DOHH2 (cell line): Measurements from ENCODE around the gene NFIB.

Source experiments
- H3F3A ChIP-seq: fragments of 200-600 bp; sonication (generic), shearing (Covaris generic); 2 replicates; pipeline ENCODE4 v1.6.0; 2016; ENCODE audit warnings: antibody characterized with exemption, mild to moderate bottlenecking; ENCODE audit not compliant: control insufficient read depth, insufficient read depth
- H3K27ac ChIP-seq: fragments of 200-600 bp; sonication (generic); 2 replicates; pipeline ENCODE4 v1.5.1; 2014; ENCODE audit warnings: low read depth, mild to moderate bottlenecking, low read length, moderate library complexity
- H3K27me3 ChIP-seq: fragments of 200-600 bp; sonication (generic); 2 replicates; pipeline ENCODE4 v1.6.1; 2014; ENCODE audit warnings: mild to moderate bottlenecking, low read length, mixed read lengths; ENCODE audit not compliant: control insufficient read depth
- H3K36me3 ChIP-seq: fragments of 200-600 bp; sonication (generic); 2 replicates; pipeline ENCODE4 v1.6.1; 2014; ENCODE audit warnings: mild to moderate bottlenecking, low read length, moderate library complexity, mixed read lengths; ENCODE audit not compliant: control insufficient read depth
- H3K4me1 ChIP-seq: fragments of 200-600 bp; sonication (generic); 2 replicates; pipeline ENCODE4 v1.6.1; 2014; ENCODE audit warnings: mild to moderate bottlenecking, low read length, mixed read lengths; ENCODE audit not compliant: control insufficient read depth
- H3K4me2 ChIP-seq: fragments of 200-600 bp; sonication (generic); 2 replicates; pipeline ENCODE4 v1.6.0; 2014; ENCODE audit warnings: mild to moderate bottlenecking, low read length, moderate library complexity
- H3K4me3 ChIP-seq: fragments of 200-600 bp; sonication (generic); 2 replicates; pipeline ENCODE4 v1.5.1; 2014; ENCODE audit warnings: mild to moderate bottlenecking, low read length, mixed read lengths
- H3K79me2 ChIP-seq: fragments of 200-600 bp; sonication (generic); 2 replicates; pipeline ENCODE4 v1.6.1; 2014; ENCODE audit warnings: mild to moderate bottlenecking, low read length, mixed read lengths; ENCODE audit not compliant: control insufficient read depth
- H3K9me2 ChIP-seq: fragments of 200-600 bp; sonication (generic); replicated peaks from 2 replicates; pipeline ENCODE4 v1.6.1; 2014; ENCODE audit warnings: mild to moderate bottlenecking, low read length, mixed read lengths; ENCODE audit not compliant: control insufficient read depth
- H3K9me3 ChIP-seq: fragments of 200-600 bp; sonication (generic); 2 replicates; pipeline ENCODE4 v1.6.1; 2014; ENCODE audit warnings: antibody characterized with exemption, low read length, mixed read lengths; ENCODE audit not compliant: control insufficient read depth, insufficient read depth
- H4K20me1 ChIP-seq: fragments of 200-600 bp; sonication (generic); 2 replicates; pipeline ENCODE4 v1.6.0; 2014; ENCODE audit warnings: low read depth, mild to moderate bottlenecking, antibody characterized with exemption, low read length, moderate library complexity; ENCODE audit not compliant: control insufficient read depth, insufficient read depth
- EZH2phosphoT487 ChIP-seq: fragments of 200-600 bp; sonication (generic); IDR thresholded peaks from 2 replicates; pipeline ENCODE4 v1.6.1; 2017; ENCODE audit warnings: borderline replicate concordance, mild to moderate bottlenecking, antibody characterized with exemption, low read length, moderate library complexity, mixed read lengths
- TF ChIP-seq, protein P1 (sequence below): fragments of 200-600 bp; sonication (generic); IDR thresholded peaks from one replicate; pipeline ENCODE4 v1.5.1; 2014; ENCODE audit warnings: antibody characterized with exemption, mild to moderate bottlenecking, low read depth, low read length; ENCODE audit not compliant: poor library complexity, severe bottlenecking

NFIB gene

DNA sequence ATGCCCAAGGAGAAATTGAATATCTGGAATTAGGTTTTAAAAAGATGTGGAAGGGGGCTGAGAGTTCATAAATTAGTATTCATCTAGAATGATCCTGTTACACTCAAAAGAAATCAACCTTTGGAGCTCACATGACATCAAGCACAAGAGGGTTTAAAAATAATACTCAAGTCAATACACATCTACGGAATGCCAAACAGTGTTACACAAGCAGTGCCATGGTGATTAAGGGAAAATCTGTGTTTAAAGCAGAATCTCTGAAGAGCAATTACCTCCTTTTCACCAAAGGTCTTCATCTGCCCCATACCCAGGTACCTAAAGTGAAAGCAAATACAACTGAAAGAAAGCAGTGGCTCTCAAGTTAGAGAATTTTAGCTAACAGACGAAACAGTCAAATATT, 261.6 kb downstream of the NFIB start:
- H3K4me1 ChIP-seq = no peaks in the 10 kb centered on the region
- no peaks in the 10 kb centered on the region for H3K27me3 ChIP-seq
- H3F3A ChIP-seq = no peaks in the 10 kb centered on the region
- H3K9me2 ChIP-seq = no peaks in the 10 kb centered on the region
- TF ChIP-seq, protein P1, sequence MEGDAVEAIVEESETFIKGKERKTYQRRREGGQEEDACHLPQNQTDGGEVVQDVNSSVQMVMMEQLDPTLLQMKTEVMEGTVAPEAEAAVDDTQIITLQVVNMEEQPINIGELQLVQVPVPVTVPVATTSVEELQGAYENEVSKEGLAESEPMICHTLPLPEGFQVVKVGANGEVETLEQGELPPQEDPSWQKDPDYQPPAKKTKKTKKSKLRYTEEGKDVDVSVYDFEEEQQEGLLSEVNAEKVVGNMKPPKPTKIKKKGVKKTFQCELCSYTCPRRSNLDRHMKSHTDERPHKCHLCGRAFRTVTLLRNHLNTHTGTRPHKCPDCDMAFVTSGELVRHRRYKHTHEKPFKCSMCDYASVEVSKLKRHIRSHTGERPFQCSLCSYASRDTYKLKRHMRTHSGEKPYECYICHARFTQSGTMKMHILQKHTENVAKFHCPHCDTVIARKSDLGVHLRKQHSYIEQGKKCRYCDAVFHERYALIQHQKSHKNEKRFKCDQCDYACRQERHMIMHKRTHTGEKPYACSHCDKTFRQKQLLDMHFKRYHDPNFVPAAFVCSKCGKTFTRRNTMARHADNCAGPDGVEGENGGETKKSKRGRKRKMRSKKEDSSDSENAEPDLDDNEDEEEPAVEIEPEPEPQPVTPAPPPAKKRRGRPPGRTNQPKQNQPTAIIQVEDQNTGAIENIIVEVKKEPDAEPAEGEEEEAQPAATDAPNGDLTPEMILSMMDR = no peak
- TF ChIP-seq EZH2phosphoT487 = no peak
- no peaks in the 10 kb centered on the region for H3K36me3 ChIP-seq
- no peaks in the 10 kb centered on the region for H3K79me2 ChIP-seq
- H3K27ac ChIP-seq = no peak overlapping the region
- no peaks in the 10 kb centered on the region for H3K9me3 ChIP-seq
- H3K4me3 ChIP-seq = no peak overlapping the region
- no peak overlapping the region for H3K4me2 ChIP-seq
- H4K20me1 ChIP-seq = no peaks in the 10 kb centered on the region

DNA sequence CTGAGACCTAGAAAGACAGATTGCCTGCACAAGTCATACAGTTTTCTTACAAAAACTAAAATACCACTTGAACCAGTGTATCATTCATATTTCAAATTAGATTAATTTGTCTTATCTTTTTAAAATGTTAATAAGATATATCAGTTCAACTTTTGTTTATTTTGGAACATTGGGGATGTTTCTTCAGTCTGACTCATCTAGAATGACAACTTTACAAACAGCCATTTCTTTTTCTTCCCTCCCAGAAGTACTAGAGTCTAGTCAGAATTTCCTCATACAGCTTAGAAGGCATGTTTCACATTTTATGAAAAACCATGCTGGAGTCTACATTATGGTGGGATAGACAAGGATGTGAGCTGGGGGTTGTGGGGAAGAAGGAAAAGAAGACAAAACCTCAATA, 262.5 kb downstream of the NFIB start:
- Histone ChIP-seq H3K4me2 (no peak overlapping the region), H3K9me3 (no peaks in the 10 kb centered on the region), H3K4me1 (no peaks in the 10 kb centered on the region), H4K20me1 (no peaks in the 10 kb centered on the region), H3K36me3 (no peaks in the 10 kb centered on the region), H3K4me3 (no peak overlapping the region), H3F3A (no peaks in the 10 kb centered on the region), H3K79me2 (no peaks in the 10 kb centered on the region), H3K27me3 (no peaks in the 10 kb centered on the region), H3K9me2 (no peaks in the 10 kb centered on the region), H3K27ac (no peak overlapping the region)
- TF ChIP-seq, protein P1 = no peak
- no peak for TF ChIP-seq EZH2phosphoT487

DNA sequence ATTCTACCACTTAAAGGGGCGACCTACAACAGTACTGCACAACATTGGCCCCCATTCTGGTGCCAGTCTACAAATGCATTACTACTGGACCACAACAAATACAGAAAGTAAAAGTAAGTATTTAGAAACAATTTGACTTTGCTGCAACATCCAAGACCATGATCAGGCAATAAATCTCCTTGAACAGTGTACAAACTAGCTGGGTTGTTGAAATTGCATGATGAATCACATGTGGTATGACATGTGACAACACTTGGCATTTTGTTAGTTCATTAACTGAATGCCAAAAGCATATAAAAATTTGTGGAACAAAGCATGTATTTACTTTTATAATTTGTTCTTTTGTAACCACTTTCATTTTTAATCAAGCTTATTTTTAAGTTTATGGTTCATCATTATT, 270.5 kb downstream of the NFIB start:
- H3K4me1 ChIP-seq = no peaks in the 10 kb centered on the region

More for the DNA sequence above, 270.5 kb downstream of the NFIB start:
- Histone ChIP-seq H3K4me2 (no peak overlapping the region), H3K27ac (no peak overlapping the region), H3K79me2 (no peaks in the 10 kb centered on the region), H3K27me3 (no peaks in the 10 kb centered on the region), H3K36me3 (no peaks in the 10 kb centered on the region), H4K20me1 (no peaks in the 10 kb centered on the region), H3F3A (no peaks in the 10 kb centered on the region), H3K9me2 (no peaks in the 10 kb centered on the region), H3K9me3 (no peaks in the 10 kb centered on the region), H3K4me3 (no peak overlapping the region)
- TF ChIP-seq, protein P1 = no peak
- no peak for TF ChIP-seq EZH2phosphoT487
